GM12878 (cell line): ENCODE measurements around the gene HOXD9. TPM values are rescaled to one million over a fixed set of nuclear protein-coding genes. Genes with fewer than 3 reads are reported as not detected.

ENCODE experiments used
- ATAC-seq: fragments of 200-7000 bp; cut with Tn5 transposase; 3 replicates; pipeline ENCODE4 v1.9.1; 2020; ENCODE audit warnings: mild to moderate bottlenecking, moderate library complexity
- BruUV-seq: library from RNA; stranded (reverse); fragments of 400-500 nt; replicated peaks from 2 replicates; lab custom pipeline; 2021; lab: Mats Ljungman, UMichigan
- CTCF ChIA-PET: fragments of 300-600 bp; sonication (Branson Sonifier 250); formaldehyde crosslinking; extraction: SDS; loops from one replicate; lab custom pipeline; 2021; ENCODE audit warnings: inconsistent platforms; lab: Yijun Ruan, JAX
- POLR2A ChIA-PET: fragments of 350-600 bp; formaldehyde crosslinking; extraction: SDS; loops from one replicate; lab custom pipeline; 2021; ENCODE audit warnings: inconsistent platforms; lab: Charles Lee
- RAD21 ChIA-PET: fragments of 300-600 bp; sonication (Branson Sonifier 250); formaldehyde crosslinking; loops from one replicate; lab custom pipeline; 2023; ENCODE audit warnings: antibody characterized with exemption; ENCODE audit not compliant: unreplicated experiment; lab: Charles Lee
- SMC1A ChIA-PET: fragments of 300-600 bp; sonication (Branson Sonifier 250); formaldehyde crosslinking; loops from one replicate; lab custom pipeline; 2023; ENCODE audit not compliant: unreplicated experiment, uncharacterized antibody; lab: Charles Lee
- DNase-seq: peaks from one replicate; pipeline ENCODE4 v3.0.0-alpha.2; 2011; ENCODE audit warnings: low read depth, low spot score
- FAIRE-seq: peaks from 3 replicates; lab custom pipeline; 2011; peaks lifted over from hg19 to GRCh38; lab: Jason Lieb, UNC
- H2AFZ ChIP-seq: 2 replicates; pipeline ENCODE4 v1.6.0; 2011; ENCODE audit warnings: low read depth, low read length, control low read depth; ENCODE audit not compliant: control insufficient read depth
- H3K27ac ChIP-seq: 2 replicates; pipeline ENCODE4 v1.5.1; 2011; ENCODE audit warnings: control low read depth; ENCODE audit not compliant: control insufficient read depth, insufficient read depth
- H3K27me3 ChIP-seq, 2 experiments: replicated peaks in 1 of 2; 2 replicates each; pipeline versions ENCODE4 v1.6.0 to v1.6.1; 2011; ENCODE audit warnings: low read length in 1 of 2; ENCODE audit not compliant: control insufficient read depth in 2 of 2, insufficient read depth in 2 of 2
- H3K36me3 ChIP-seq, 2 experiments: 2 replicates each; pipeline ENCODE4 v1.5.1; 2011; ENCODE audit warnings: low read length in 1 of 2; ENCODE audit not compliant: control insufficient read depth in 2 of 2, insufficient read depth in 2 of 2
- H3K4me1 ChIP-seq: 2 replicates; pipeline ENCODE4 v1.6.1; 2011; ENCODE audit warnings: mild to moderate bottlenecking, low read length, moderate library complexity, mixed read lengths; ENCODE audit not compliant: control insufficient read depth, insufficient read depth
- H3K4me2 ChIP-seq: 2 replicates; pipeline ENCODE4 v1.6.0; 2011; ENCODE audit warnings: control low read depth; ENCODE audit not compliant: control insufficient read depth, insufficient read depth
- H3K4me3 ChIP-seq: fragments of 200-600 bp; sonication (generic); 2 replicates; pipeline ENCODE4 v1.5.1; 2016
- H3K79me2 ChIP-seq: 2 replicates; pipeline ENCODE4 v1.6.0; 2011; ENCODE audit warnings: low read length; ENCODE audit not compliant: control insufficient read depth, insufficient read depth
- H3K9ac ChIP-seq: 2 replicates; pipeline ENCODE4 v1.8.0; 2011; ENCODE audit warnings: low read length, control low read depth, mixed read lengths; ENCODE audit not compliant: control insufficient read depth, insufficient read depth
- H3K9me3 ChIP-seq: replicated peaks from 3 replicates; pipeline ENCODE4 v1.5.1; 2011; ENCODE audit warnings: mild to moderate bottlenecking, low read length; ENCODE audit not compliant: control insufficient read depth, insufficient read depth
- H4K20me1 ChIP-seq: 2 replicates; pipeline ENCODE4 v1.6.0; 2011; ENCODE audit not compliant: control insufficient read depth, insufficient read depth
- ATF7 ChIP-seq: fragments of 450-650 bp; IDR thresholded peaks from 2 replicates; pipeline ENCODE4 v1.6.1; 2016; ENCODE audit warnings: low read depth, mild to moderate bottlenecking
- CBFB ChIP-seq: IDR thresholded peaks from 2 replicates; pipeline ENCODE4 v1.6.1; 2016; ENCODE audit warnings: antibody characterized with exemption, low read depth
- ETV6 ChIP-seq, 2 experiments: fragments of 450-650 bp in 1 of 2; IDR thresholded peaks in 1 of 2; conservative IDR thresholded peaks in 1 of 2; 2 replicates each; pipeline ENCODE4 v1.6.1; 2014; ENCODE audit warnings: antibody characterized with exemption in 1 of 2, borderline replicate concordance in 1 of 2, low read depth in 1 of 2, mild to moderate bottlenecking in 1 of 2, moderate library complexity in 1 of 2
- FOXM1 ChIP-seq: IDR thresholded peaks from 2 replicates; pipeline ENCODE4 v1.6.1; 2012; ENCODE audit warnings: low read depth, mild to moderate bottlenecking, inconsistent platforms, low read length, moderate library complexity
- HDAC6 ChIP-seq: fragments of 200-600 bp; sonication (generic); IDR thresholded peaks from one replicate; pipeline ENCODE4 v1.8.0; 2017; ENCODE audit warnings: antibody characterized with exemption; ENCODE audit not compliant: unreplicated experiment
- KLF5 ChIP-seq: fragments of 450-650 bp; IDR thresholded peaks from 2 replicates; pipeline ENCODE4 v1.6.1; 2014; ENCODE audit warnings: mild to moderate bottlenecking; ENCODE audit not compliant: partially characterized antibody
- MYB ChIP-seq: fragments of 150-350 bp; IDR thresholded peaks from 2 replicates; pipeline ENCODE4 v1.6.1; 2014; ENCODE audit warnings: mild to moderate bottlenecking, low read depth, low read length, borderline replicate concordance
- MYC ChIP-seq: IDR thresholded peaks from 2 replicates; pipeline ENCODE4 v1.6.1; 2011; ENCODE audit warnings: mild to moderate bottlenecking, low read length, moderate library complexity, inconsistent platforms; ENCODE audit not compliant: insufficient read depth, insufficient replicate concordance, insufficient read length, severe bottlenecking
- PAX5 ChIP-seq: IDR thresholded peaks from 2 replicates; pipeline ENCODE4 v1.6.1; 2011; ENCODE audit warnings: low read depth, low read length, borderline replicate concordance
- RUNX3 ChIP-seq: IDR thresholded peaks from 2 replicates; pipeline ENCODE4 v1.6.1; 2012; ENCODE audit warnings: low read length, inconsistent platforms
- SMAD1 ChIP-seq: fragments of 450-650 bp; IDR thresholded peaks from 2 replicates; pipeline ENCODE4 v1.6.1; 2018; ENCODE audit warnings: mild to moderate bottlenecking, low read depth; ENCODE audit not compliant: partially characterized antibody
- SPI1 ChIP-seq: IDR thresholded peaks from 2 replicates; pipeline ENCODE4 v1.6.1; 2011; ENCODE audit warnings: low read depth, mild to moderate bottlenecking, low read length, moderate library complexity, borderline replicate concordance; ENCODE audit not compliant: insufficient read depth
- TARDBP ChIP-seq: IDR thresholded peaks from 2 replicates; pipeline ENCODE4 v1.6.1; 2016; ENCODE audit warnings: borderline replicate concordance
- ZNF24 ChIP-seq: fragments of 450-650 bp; IDR thresholded peaks from 2 replicates; pipeline ENCODE4 v1.6.1; 2017; ENCODE audit warnings: antibody characterized with exemption, mild to moderate bottlenecking
- WGBS: methylation state at CpG from one replicate; pipeline ENCODE4 v1.1.6; 2016; ENCODE audit warnings: low lambda C conversion rate; ENCODE audit not compliant: insufficient replicate concordance, insufficient coverage; ENCODE audit errors: missing lambda C conversion rate; 5-methylcytosine and 5-hydroxymethylcytosine counted together
- in situ Hi-C: fragments of 300-500 bp; cut with MboI; formaldehyde crosslinking; loops from 9 replicates; pipeline ENCODE4 v1.14.3; 2018; ENCODE audit warnings: mixed read lengths
- intact Hi-C: fragments of 100-400 bp; cut with micrococcal nuclease; formaldehyde crosslinking; loops from one replicate; pipeline ENCODE4 v1.14.2; 2022; ENCODE audit not compliant: unreplicated experiment
- polyA plus RNA-seq, 11 experiments: library from polyadenylated mRNA; depleted of rRNA in 4 of 11; unstranded in 6 of 11; stranded (reverse) in 5 of 11; fragments of >200 nt; fragmentation: Nextera tagmentation in 4 of 11; fragmentation: Illumina TruSeq in 1 of 11; extraction: Ambion mirVana in 4 of 11; extraction: Trizol in 1 of 11; gene quantifications; 1 replicate in 1 of 11; 2 replicates in 10 of 11; pipeline versions ENCODE4 v1.2.1 to v1.2.3, GENCODE V29; 2011 to 2016; ENCODE audit warnings: inconsistent platforms in 2 of 11, missing spikeins in 2 of 11, low read depth in 1 of 11
- total RNA-seq, 4 experiments: library from RNA; depleted of rRNA in 3 of 4; stranded (reverse); fragments of >200 nt in 3 of 4; fragmentation: Illumina TruSeq in 1 of 4; extraction: Trizol in 1 of 4; gene quantifications; 2 replicates each; pipeline versions ENCODE4 v1.2.1 to v1.2.3, GENCODE V29; 2013 to 2021
- TF ChIP-seq, protein P1 (sequence below): fragments of 150-350 bp; IDR thresholded peaks from 2 replicates; pipeline ENCODE4 v1.6.1; 2016; ENCODE audit warnings: low read depth, low read length
- TF ChIP-seq, protein P2 (sequence below): fragments of 450-650 bp; IDR thresholded peaks from 2 replicates; pipeline ENCODE4 v1.6.1; 2014; ENCODE audit warnings: mild to moderate bottlenecking
- TF ChIP-seq, protein P3 (sequence below): IDR thresholded peaks from 2 replicates; pipeline ENCODE4 v1.6.1; 2011; ENCODE audit warnings: low read depth, mild to moderate bottlenecking, low read length, moderate library complexity, borderline replicate concordance; ENCODE audit errors: extremely low read depth

Gene HOXD9
- total and polyA plus RNA-seq, 10 of the 15 experiments (the other 5 are each of a cell fraction or from before 2014, with no cell fraction given) = not detected

DNA sequence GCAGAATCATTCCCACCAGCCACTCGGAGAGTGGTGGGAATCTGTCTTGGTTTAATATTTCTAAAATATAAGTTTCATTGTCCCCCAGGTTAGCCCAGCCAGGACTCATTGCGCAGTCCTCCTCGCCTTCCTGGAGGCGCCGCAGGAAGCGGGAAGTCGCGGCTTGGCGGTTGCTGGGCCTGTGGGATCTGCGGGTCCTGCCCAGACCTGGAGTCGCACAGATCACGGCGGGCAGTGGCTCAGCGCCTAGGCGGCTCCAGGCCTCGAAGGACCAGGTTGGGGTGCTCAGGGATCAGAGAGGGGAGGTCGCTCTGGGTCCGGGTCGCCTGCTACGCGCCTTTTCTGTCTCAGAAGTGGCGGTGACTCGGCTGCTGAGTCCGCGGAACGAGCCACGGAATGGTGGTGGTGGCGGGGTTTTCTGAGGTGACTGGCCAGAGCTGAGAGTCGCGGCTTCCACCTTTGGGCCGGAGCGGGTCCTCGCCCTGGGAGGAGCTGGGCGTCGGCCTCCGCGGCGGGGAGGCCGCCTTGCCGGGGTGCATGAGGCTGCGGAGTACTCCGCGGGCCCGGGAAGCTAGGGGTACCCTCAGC lies 37.2 kb downstream of the HOXD9 start:
- Histone ChIP-seq H2AFZ (no peak overlapping the region), H3K9me3 (peaks cover 2% of the 10 kb centered on the region; the same call in 2 of the 3 replicates), H3K9ac (no peak overlapping the region), H3K4me2 (no peak overlapping the region), H3K27me3 (peaks cover 13 to 38% of the 10 kb centered on the region in 2 experiments), H3K36me3 (no peaks in the 10 kb centered on the region), H3K4me1 (no peaks in the 10 kb centered on the region), H4K20me1 (no peaks in the 10 kb centered on the region), H3K79me2 (no peaks in the 10 kb centered on the region), H3K4me3 (no peak overlapping the region), H3K27ac (no peak overlapping the region)
- intact Hi-C loops = no loop called here
- RAD21 ChIA-PET = no interaction called here
- SMC1A ChIA-PET = interaction anchor here (0.9 kb wide), 1 partner anchor 15 kb away, joined by 5 read pairs; no protein-coding TSS in a partner anchor
- no peak for FAIRE-seq
- no peak for ATAC-seq
- CTCF ChIA-PET = no interaction called here
- in situ Hi-C loops = no loop called here
- no TSS peak for BruUV-seq
- POLR2A ChIA-PET = no interaction called here
- no peak for DNase-seq
- TF ChIP-seq MYC (no peak), ZNF24 (no peak), HDAC6 (no peak), ETV6 (conservative IDR thresholded peaks at IDR 0.05 in 1 of 2, IDR thresholded peaks at IDR 0.05 in 1 of 2; ENCODE audit: borderline replicate concordance in 1 of 2, low read depth in 1 of 2) (no peak), FOXM1 (no peak), MYB (no peak), SMAD1 (no peak), RUNX3 (no peak), CBFB (no peak), PAX5 (no peak), ATF7 (no peak), KLF5 (no peak), TARDBP (no peak), SPI1 (no peak)
- TF ChIP-seq, protein P1, sequence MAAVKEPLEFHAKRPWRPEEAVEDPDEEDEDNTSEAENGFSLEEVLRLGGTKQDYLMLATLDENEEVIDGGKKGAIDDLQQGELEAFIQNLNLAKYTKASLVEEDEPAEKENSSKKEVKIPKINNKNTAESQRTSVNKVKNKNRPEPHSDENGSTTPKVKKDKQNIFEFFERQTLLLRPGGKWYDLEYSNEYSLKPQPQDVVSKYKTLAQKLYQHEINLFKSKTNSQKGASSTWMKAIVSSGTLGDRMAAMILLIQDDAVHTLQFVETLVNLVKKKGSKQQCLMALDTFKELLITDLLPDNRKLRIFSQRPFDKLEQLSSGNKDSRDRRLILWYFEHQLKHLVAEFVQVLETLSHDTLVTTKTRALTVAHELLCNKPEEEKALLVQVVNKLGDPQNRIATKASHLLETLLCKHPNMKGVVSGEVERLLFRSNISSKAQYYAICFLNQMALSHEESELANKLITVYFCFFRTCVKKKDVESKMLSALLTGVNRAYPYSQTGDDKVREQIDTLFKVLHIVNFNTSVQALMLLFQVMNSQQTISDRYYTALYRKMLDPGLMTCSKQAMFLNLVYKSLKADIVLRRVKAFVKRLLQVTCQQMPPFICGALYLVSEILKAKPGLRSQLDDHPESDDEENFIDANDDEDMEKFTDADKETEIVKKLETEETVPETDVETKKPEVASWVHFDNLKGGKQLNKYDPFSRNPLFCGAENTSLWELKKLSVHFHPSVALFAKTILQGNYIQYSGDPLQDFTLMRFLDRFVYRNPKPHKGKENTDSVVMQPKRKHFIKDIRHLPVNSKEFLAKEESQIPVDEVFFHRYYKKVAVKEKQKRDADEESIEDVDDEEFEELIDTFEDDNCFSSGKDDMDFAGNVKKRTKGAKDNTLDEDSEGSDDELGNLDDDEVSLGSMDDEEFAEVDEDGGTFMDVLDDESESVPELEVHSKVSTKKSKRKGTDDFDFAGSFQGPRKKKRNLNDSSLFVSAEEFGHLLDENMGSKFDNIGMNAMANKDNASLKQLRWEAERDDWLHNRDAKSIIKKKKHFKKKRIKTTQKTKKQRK = no peak
- TF ChIP-seq, protein P2, sequence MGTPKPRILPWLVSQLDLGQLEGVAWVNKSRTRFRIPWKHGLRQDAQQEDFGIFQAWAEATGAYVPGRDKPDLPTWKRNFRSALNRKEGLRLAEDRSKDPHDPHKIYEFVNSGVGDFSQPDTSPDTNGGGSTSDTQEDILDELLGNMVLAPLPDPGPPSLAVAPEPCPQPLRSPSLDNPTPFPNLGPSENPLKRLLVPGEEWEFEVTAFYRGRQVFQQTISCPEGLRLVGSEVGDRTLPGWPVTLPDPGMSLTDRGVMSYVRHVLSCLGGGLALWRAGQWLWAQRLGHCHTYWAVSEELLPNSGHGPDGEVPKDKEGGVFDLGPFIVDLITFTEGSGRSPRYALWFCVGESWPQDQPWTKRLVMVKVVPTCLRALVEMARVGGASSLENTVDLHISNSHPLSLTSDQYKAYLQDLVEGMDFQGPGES = no peak
- TF ChIP-seq, protein P3, sequence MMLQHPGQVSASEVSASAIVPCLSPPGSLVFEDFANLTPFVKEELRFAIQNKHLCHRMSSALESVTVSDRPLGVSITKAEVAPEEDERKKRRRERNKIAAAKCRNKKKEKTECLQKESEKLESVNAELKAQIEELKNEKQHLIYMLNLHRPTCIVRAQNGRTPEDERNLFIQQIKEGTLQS = no peak
- WGBS = 58% methylated on average over 39 of the region's 44 CpGs
